Ovary (tissue), 9 donors: ENCODE data around the gene KIF26B. TPM values are rescaled to one million over a fixed set of nuclear protein-coding genes. Genes with fewer than 3 reads are reported as not detected.
"Not testable (repeated sequence)": the region's sequence is repeated elsewhere in the genome, so short reads cannot be mapped to it uniquely, and the experiment has no call there.

Experiments
- DNase-seq, 5 donors: peaks; one replicate each; pipeline ENCODE4 v3.0.0-alpha.2; 2019 to 2020
- H3K27ac ChIP-seq, 2 donors: fragments of 200-600 bp; one replicate each; pipeline versions ENCODE4 v1.5.1 to v1.8.0; 2019 to 2022
- H3K27me3 ChIP-seq: fragments of 200-600 bp; one replicate; pipeline ENCODE4 v1.8.0; 2022
- H3K36me3 ChIP-seq: fragments of 200-600 bp; sonication (generic); one replicate; pipeline ENCODE4 v1.5.1; 2019
- H3K4me1 ChIP-seq: one replicate; pipeline ENCODE4 v1.8.1; 2013; ENCODE audit warnings: mild to moderate bottlenecking, moderate library complexity; ENCODE audit not compliant: insufficient read depth
- H3K4me3 ChIP-seq: fragments of 200-600 bp; sonication (generic); one replicate; pipeline ENCODE4 v1.5.1; 2017
- H3K9me3 ChIP-seq, 2 donors: fragments of 200-600 bp in 1 of 2; sonication (generic) in 1 of 2; one replicate each; pipeline versions ENCODE4 v1.5.1 to v1.8.1; 2013 to 2019; ENCODE audit warnings: mild to moderate bottlenecking in 1 of 2, moderate library complexity in 1 of 2
- EP300 ChIP-seq: sonication (generic); formaldehyde crosslinking; IDR thresholded peaks from one replicate; pipeline ENCODE4 v1.6.1; 2017; ENCODE audit warnings: antibody characterized with exemption
- POLR2A ChIP-seq: fragments of 450-650 bp; IDR thresholded peaks from one replicate; pipeline ENCODE4 v1.6.1; 2017; ENCODE audit warnings: antibody characterized with exemption, mild to moderate bottlenecking, moderate library complexity
- WGBS, 3 donors: extraction: QIAGEN DNeasy Blood & Tissue Kit in 1 of 3; methylation state at CpG; one replicate each; pipeline versions ENCODE4 v1.1.5 to v1.1.7; 2013 to 2017; 5-methylcytosine and 5-hydroxymethylcytosine counted together
- intact Hi-C, 4 donors: fragments of 100-400 bp; cut with DNase I; formaldehyde crosslinking; loops; one replicate each; pipeline versions ENCODE4 v1.11.0 to v1.15.1; 2022 to 2023
- polyA plus RNA-seq, 2 donors: library from polyadenylated mRNA; stranded (reverse); fragments of 200-250 nt in 1 of 2; fragments of 350-450 nt in 1 of 2; fragmentation: Illumina TruSeq in 1 of 2; extraction: RNeasy Lipid Tissue Mini Kit (QIAGEN cat#74804) in 1 of 2; gene quantifications; one replicate each; pipeline ENCODE4 v1.2.3, GENCODE V29; 2013 to 2014
- total RNA-seq, 7 donors: library from RNA; depleted of rRNA in 2 of 7; stranded (reverse); fragments of >200 nt in 2 of 7; fragmentation: NEBNext Ultra II Directional in 3 of 7; extraction: Animal tissue kit (Norgen Biotek cat#: 25700) in 3 of 7; gene quantifications; one replicate each; pipeline versions ENCODE4 v1.1.0 to v1.2.4, GENCODE V29; 2016 to 2023
- TF ChIP-seq, protein P1 (sequence below), 3 donors: fragments of 450-650 bp in 2 of 3; fragments of 200-600 bp in 1 of 3; IDR thresholded peaks; one replicate each; pipeline versions ENCODE4 v1.5.1 to v1.8.0; 2016 to 2022; ENCODE audit warnings: antibody characterized with exemption in 3 of 3, mild to moderate bottlenecking in 1 of 3
- donor health status: DM: no; HTN: no; CAD: no; lungs with moderate emphysema.
- donor health status: DM: no; HTN: no; CAD: no.
- donor health status: Bipolar disorder and iron deficiency.
- donor health status: DM: yes; HTN: yes; CAD: no.
- donor health status: DM: no; HTN: no; CAD: no.
- donor health status: DM: yes; HTN: yes; CAD: no.

The KIF26B gene
- total and polyA plus RNA-seq, 9 donors, result 0.28 to 4.0 (median 0.54) TPM

GRCh38 chr1:245319094-245319493 is 164.3 kb downstream of the KIF26B start:
- no peak for DNase-seq
- H3K4me1 ChIP-seq, result no peaks in the 10 kb centered on the region
- H3K27ac ChIP-seq, result no peak overlapping the region
- no peak overlapping the region for H3K4me3 ChIP-seq
- TF ChIP-seq EP300 (no peak), POLR2A (no peak)
- TF ChIP-seq, protein P1, sequence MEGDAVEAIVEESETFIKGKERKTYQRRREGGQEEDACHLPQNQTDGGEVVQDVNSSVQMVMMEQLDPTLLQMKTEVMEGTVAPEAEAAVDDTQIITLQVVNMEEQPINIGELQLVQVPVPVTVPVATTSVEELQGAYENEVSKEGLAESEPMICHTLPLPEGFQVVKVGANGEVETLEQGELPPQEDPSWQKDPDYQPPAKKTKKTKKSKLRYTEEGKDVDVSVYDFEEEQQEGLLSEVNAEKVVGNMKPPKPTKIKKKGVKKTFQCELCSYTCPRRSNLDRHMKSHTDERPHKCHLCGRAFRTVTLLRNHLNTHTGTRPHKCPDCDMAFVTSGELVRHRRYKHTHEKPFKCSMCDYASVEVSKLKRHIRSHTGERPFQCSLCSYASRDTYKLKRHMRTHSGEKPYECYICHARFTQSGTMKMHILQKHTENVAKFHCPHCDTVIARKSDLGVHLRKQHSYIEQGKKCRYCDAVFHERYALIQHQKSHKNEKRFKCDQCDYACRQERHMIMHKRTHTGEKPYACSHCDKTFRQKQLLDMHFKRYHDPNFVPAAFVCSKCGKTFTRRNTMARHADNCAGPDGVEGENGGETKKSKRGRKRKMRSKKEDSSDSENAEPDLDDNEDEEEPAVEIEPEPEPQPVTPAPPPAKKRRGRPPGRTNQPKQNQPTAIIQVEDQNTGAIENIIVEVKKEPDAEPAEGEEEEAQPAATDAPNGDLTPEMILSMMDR (IDR thresholded peaks at IDR 0.05), result no peak
- H3K36me3 ChIP-seq, result no peaks in the 10 kb centered on the region
- H3K27me3 ChIP-seq, result no peaks in the 10 kb centered on the region
- WGBS, 3 donors, result 72 to 82% (median 79%) methylated on average over 4 of the region's 4 CpGs
- no peaks in the 10 kb centered on the region for H3K9me3 ChIP-seq
- intact Hi-C loops, result no loop called here

DNA sequence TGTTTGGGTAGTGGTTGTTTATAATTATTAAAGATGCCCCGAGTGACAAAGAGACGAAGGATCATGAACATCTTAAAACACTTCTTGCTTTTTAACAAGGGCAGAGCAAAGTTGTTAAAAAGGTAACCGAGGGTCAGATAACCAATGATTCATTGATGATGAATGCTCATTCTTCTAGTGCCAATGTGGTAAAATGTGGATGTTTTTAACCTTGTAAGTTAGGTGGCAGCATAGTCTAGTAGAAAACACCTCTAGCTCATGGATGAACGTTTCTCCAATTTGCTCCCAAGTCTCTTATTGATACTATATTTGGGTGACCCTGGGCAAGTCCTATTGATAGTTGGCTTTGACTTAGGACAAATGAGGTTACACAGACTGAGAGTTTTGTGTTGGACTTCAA is 167.9 kb downstream of the KIF26B start:
- Histone ChIP-seq H3K27me3 (no peaks in the 10 kb centered on the region), H3K36me3 (no peaks in the 10 kb centered on the region), H3K4me3 (no peak overlapping the region), H3K4me1 (no peaks in the 10 kb centered on the region), H3K9me3 (no peaks in the 10 kb centered on the region), H3K27ac (no peak overlapping the region)
- 60 to 64% (median 63%) methylated on average over 4 of the region's 4 CpGs for WGBS, 3 donors
- no peak for DNase-seq
- TF ChIP-seq, protein P1 (IDR thresholded peaks at IDR 0.05), result no peak
- no peak for TF ChIP-seq EP300
- intact Hi-C loops, result loop anchor here in 1 of 4 donors (5.0 kb wide), 1 partner anchor 370 kb away; no protein-coding TSS in a partner anchor

DNA sequence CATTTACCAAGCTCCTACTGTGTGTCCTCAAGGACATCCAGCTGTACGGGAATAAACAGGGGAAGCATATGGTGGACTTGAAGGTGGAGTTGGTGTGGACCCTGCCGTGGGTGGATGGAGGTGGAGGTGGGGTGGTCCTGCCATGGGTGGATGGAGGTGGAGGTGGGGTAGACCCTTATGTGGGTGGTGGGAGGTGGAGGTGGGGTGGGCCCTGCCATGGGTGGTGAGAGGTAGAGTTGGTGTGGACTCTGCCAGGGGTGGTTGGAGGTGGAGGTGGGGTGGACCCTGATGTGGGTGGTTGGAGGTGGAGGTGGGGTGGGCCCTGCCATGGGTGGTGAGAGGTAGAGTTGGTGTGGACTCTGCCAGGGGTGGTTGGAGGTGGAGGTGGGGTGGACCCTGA is 169.0 kb downstream of the KIF26B start:
- H3K36me3 ChIP-seq, H3K27me3 ChIP-seq, DNase-seq, H3K4me3 ChIP-seq, H3K27ac ChIP-seq, H3K4me1 ChIP-seq, H3K9me3 ChIP-seq: not testable (repeated sequence)
- intact Hi-C loops, result loop anchor here in 1 of 4 donors (5.0 kb wide), 1 partner anchor 369 kb away; no protein-coding TSS in a partner anchor
- 85 to 97% (median 90%) methylated on average over 2 of the region's 2 CpGs for WGBS, 3 donors

DNA sequence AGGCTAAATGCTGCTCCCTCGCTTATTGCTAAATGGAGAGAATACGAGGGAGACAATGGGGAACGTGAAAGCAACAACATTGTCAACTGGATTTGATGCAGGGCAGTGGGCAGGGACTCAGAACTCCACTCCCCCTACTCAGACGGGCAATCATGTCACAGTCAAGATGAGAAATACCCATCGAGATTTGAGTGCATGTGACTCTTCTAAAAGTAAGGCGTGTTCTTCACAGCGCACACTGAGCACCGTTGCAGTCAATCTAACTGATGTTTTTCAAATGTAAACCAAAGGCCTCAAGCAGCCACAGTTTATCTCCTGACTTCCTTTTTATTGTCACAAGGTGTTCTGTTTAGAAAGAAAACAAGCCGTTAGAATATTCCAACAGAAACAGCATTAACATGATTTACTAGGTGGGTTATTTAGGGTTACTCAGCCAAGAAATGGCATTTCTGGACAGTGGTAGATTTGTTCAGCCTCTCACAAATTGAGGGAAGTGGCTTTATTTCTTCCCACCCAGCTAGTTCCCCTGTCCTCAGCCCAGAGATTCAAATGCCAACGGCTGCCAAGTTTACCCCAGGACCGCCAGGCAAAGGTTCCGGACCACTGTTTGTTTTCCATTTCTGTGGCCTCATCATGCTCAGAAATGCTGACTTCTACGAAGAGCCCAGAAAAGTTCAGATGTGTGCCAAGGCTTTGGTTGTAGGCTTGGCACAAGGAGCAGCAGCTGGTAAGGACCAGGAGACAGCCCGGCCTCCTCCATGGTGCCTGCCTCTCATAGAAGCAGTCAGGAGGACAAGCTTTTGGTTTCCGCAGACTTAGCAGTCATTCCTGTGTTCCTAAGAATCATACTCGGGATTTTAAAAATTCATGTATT is 171.4 kb downstream of the KIF26B start:
- Histone ChIP-seq H3K36me3 (no peaks in the 10 kb centered on the region), H3K27ac (no peak overlapping the region), H3K27me3 (no peaks in the 10 kb centered on the region), H3K4me3 (no peak overlapping the region), H3K9me3 (no peaks in the 10 kb centered on the region), H3K4me1 (no peaks in the 10 kb centered on the region)
- intact Hi-C loops, result no loop called here
- WGBS, 3 donors, result 79 to 82% (median 81%) methylated on average over 16 of the region's 16 CpGs
- TF ChIP-seq POLR2A, result no peak
- TF ChIP-seq, protein P1 (IDR thresholded peaks at IDR 0.05), result no peak
- no peak for TF ChIP-seq EP300
- no peak for DNase-seq

DNA sequence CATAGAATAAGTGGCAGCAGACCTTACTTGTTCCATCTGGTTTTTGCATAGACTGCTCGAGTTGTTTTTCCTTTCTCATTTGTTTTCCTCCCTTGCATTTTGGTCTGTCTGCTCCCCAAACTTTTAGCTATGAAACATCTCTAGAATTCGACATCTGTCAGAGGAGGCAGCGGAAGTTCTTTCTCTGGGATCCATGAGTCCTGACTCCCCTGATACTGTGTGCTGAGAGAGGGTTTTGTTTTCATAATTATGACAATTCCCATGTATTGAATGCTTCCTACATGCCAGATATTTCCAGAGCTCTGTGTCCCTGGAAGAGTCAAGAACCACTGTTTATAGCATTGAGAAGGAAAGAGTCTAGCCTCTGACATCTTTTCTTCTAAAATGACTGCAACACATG is 172.6 kb downstream of the KIF26B start:
- Histone ChIP-seq H3K27me3 (no peaks in the 10 kb centered on the region), H3K27ac (no peak overlapping the region), H3K4me3 (no peak overlapping the region), H3K9me3 (no peaks in the 10 kb centered on the region), H3K36me3 (no peaks in the 10 kb centered on the region), H3K4me1 (no peaks in the 10 kb centered on the region)
- DNase-seq, result no peak
- TF ChIP-seq, protein P1 (IDR thresholded peaks at IDR 0.05), result no peak
- TF ChIP-seq EP300, result no peak
- no peak for TF ChIP-seq POLR2A
- 32 to 38% (median 35%) methylated on average over 3 of the region's 3 CpGs for WGBS, 3 donors
- intact Hi-C loops, result no loop called here
